Naive thymus-derived CD4-positive, alpha-beta T cell (primary cell): ENCODE measurements around the gene VANGL1. TPM values are rescaled to one million over a fixed set of nuclear protein-coding genes. Genes with fewer than 3 reads are reported as not detected.
"Not testable (repeated sequence)": the region's sequence is repeated elsewhere in the genome, so short reads cannot be mapped to it uniquely, and the experiment has no call there.

Source experiments
- ATAC-seq: fragments of 150-1000 bp; cut with Tn5 transposase; 2 replicates; pipeline ENCODE4 v1.10.0; 2021; ENCODE audit warnings: mild to moderate bottlenecking, moderate library complexity
- CTCF ChIA-PET: fragments of 350-600 bp; sonication (Branson Sonifier 250); formaldehyde crosslinking; loops from one replicate; lab custom pipeline; 2021; ENCODE audit warnings: antibody characterized with exemption; lab: Charles Lee
- POLR2A ChIA-PET: fragments of 350-600 bp; sonication (Branson Sonifier 250); formaldehyde crosslinking; loops from one replicate; lab custom pipeline; 2021; ENCODE audit warnings: antibody characterized with exemption, inconsistent platforms; lab: Charles Lee
- DNase-seq, 9 donors: peaks; one replicate each; pipeline versions ENCODE4 v3.0.0 to v3.0.0-alpha.2; 2020 to 2022; ENCODE audit warnings: mixed read lengths in 1 of 9
- H3K27ac ChIP-seq: one replicate; pipeline ENCODE4 v1.7.0; 2013; ENCODE audit warnings: mild to moderate bottlenecking, low read depth, low read length, moderate library complexity
- H3K27me3 ChIP-seq, 2 donors: one replicate each; pipeline ENCODE4 v1.7.0; 2013; ENCODE audit warnings: low read length in 2 of 2, mild to moderate bottlenecking in 2 of 2, moderate library complexity in 2 of 2; ENCODE audit not compliant: control insufficient read depth in 2 of 2, insufficient read depth in 2 of 2
- H3K36me3 ChIP-seq, 3 experiments: 1 replicate in 2 of 3; 2 replicates in 1 of 3; pipeline ENCODE4 v1.7.0; 2013; ENCODE audit warnings: low read length in 3 of 3, mild to moderate bottlenecking in 3 of 3, moderate library complexity in 1 of 3; ENCODE audit not compliant: insufficient read depth in 3 of 3, control insufficient read depth in 2 of 3
- H3K4me1 ChIP-seq, 2 donors: one replicate each; pipeline ENCODE4 v1.7.0; 2013; ENCODE audit warnings: low read length in 2 of 2, mild to moderate bottlenecking in 2 of 2, moderate library complexity in 1 of 2; ENCODE audit not compliant: control insufficient read depth in 2 of 2, insufficient read depth in 2 of 2
- H3K4me3 ChIP-seq: 2 replicates; pipeline ENCODE4 v1.7.0; 2013; ENCODE audit warnings: mild to moderate bottlenecking, low read length
- H3K9me3 ChIP-seq, 3 experiments: 1 replicate in 2 of 3; 2 replicates in 1 of 3; pipeline ENCODE4 v1.7.0; 2013; ENCODE audit warnings: low read length in 3 of 3; ENCODE audit not compliant: control insufficient read depth in 2 of 3
- H3K27ac Mint-ChIP-seq, 9 donors: one replicate each; pipeline ENCODE4 v1.8.0; 2020 to 2022; ENCODE audit warnings: mixed read lengths in 9 of 9, mild to moderate bottlenecking in 8 of 9, moderate library complexity in 5 of 9, inconsistent platforms in 2 of 9
- H3K27me3 Mint-ChIP-seq, 5 donors: one replicate each; pipeline ENCODE4 v1.8.0; 2021 to 2022; ENCODE audit warnings: mixed read lengths in 5 of 5, mild to moderate bottlenecking in 1 of 5
- H3K36me3 Mint-ChIP-seq, 5 donors: one replicate each; pipeline ENCODE4 v1.8.0; 2020 to 2022; ENCODE audit warnings: mixed read lengths in 5 of 5, mild to moderate bottlenecking in 3 of 5, inconsistent platforms in 1 of 5
- H3K4me1 Mint-ChIP-seq, 7 donors: one replicate each; pipeline ENCODE4 v1.8.0; 2020 to 2022; ENCODE audit warnings: mixed read lengths in 7 of 7, mild to moderate bottlenecking in 3 of 7, inconsistent platforms in 1 of 7
- H3K4me3 Mint-ChIP-seq, 10 donors: one replicate each; pipeline ENCODE4 v1.8.0; 2020 to 2022; ENCODE audit warnings: mild to moderate bottlenecking in 10 of 10, mixed read lengths in 10 of 10, moderate library complexity in 6 of 10, inconsistent platforms in 2 of 10
- H3K9me3 Mint-ChIP-seq, 11 donors: one replicate each; pipeline ENCODE4 v1.8.0; 2020 to 2022; ENCODE audit warnings: mixed read lengths in 11 of 11, mild to moderate bottlenecking in 4 of 11, inconsistent platforms in 1 of 11, moderate library complexity in 1 of 11
- intact Hi-C, 2 donors: fragments of 100-400 bp; cut with micrococcal nuclease; formaldehyde crosslinking; loops; one replicate each; pipeline ENCODE4 v1.15.1; 2023
- polyA plus RNA-seq, 2 donors: library from polyadenylated mRNA; unstranded; fragments of 300-500 nt; fragmentation: Illumina TruSeq; gene quantifications; one replicate each; pipeline ENCODE4 v1.2.3, GENCODE V29; 2021
- total RNA-seq, 6 experiments: library from RNA in 5 of 6; stranded (reverse) in 5 of 6; gene quantifications; 1 replicate in 5 of 6; 2 replicates in 1 of 6; pipeline ENCODE4 v1.2.3 and lab custom pipeline; 2021 to 2026

VANGL1 gene
- total and polyA plus RNA-seq, 7 experiments from 2014 or later = 0.54 to 13.3 (median 1.5) TPM

GRCh38 chr1:115620950-115621349 lies 20.8 kb upstream of the VANGL1 start:
- no peak for ATAC-seq
- peaks cover 0 to 25% (median 11%) of the 10 kb centered on the region in 5 donors for H3K27me3 Mint-ChIP-seq
- no peak for DNase-seq

GRCh38 chr1:115624859-115625258 lies 16.9 kb upstream of the VANGL1 start:
- ATAC-seq (no peak), DNase-seq (no peak)
- Mint-ChIP-seq H3K27ac (no peak overlapping the region), H3K9me3 (peaks cover 8 to 45% (median 19%) of the 10 kb centered on the region in 11 donors), H3K4me3 (no peak overlapping the region), H3K27me3 (peaks cover 4 to 23% (median 7%) of the 10 kb centered on the region in 5 donors), H3K4me1 (no peaks in the 10 kb centered on the region), H3K36me3 (peaks cover 0 to 20% (median 1%) of the 10 kb centered on the region in 5 donors)
- Histone ChIP-seq H3K9me3 (peaks cover 0 to 6% (median 0%) of the 10 kb centered on the region in 3 experiments), H3K4me1 (no peaks in the 10 kb centered on the region), H3K36me3 (no peaks in the 10 kb centered on the region), H3K27me3 (no peaks in the 10 kb centered on the region), H3K27ac (no peak overlapping the region), H3K4me3 (no peak overlapping the region)
- CTCF ChIA-PET = no interaction called here
- intact Hi-C loops = no loop called here
- POLR2A ChIA-PET = no interaction called here

More at GRCh38 chr1:115620950-115621349, 20.8 kb upstream of the VANGL1 start:
- no peak overlapping the region for H3K4me3 ChIP-seq
- Mint-ChIP-seq H3K9me3 (peaks cover 10 to 46% (median 27%) of the 10 kb centered on the region in 11 donors), H3K27ac (no peak overlapping the region), H3K4me3 (no peak overlapping the region), H3K36me3 (peaks cover 0 to 18% (median 3%) of the 10 kb centered on the region in 5 donors), H3K4me1 (no peaks in the 10 kb centered on the region)
- H3K27ac ChIP-seq = no peak overlapping the region
- H3K27me3 ChIP-seq = no peaks in the 10 kb centered on the region
- POLR2A ChIA-PET = no interaction called here
- H3K36me3 ChIP-seq = no peaks in the 10 kb centered on the region
- intact Hi-C loops = no loop called here
- no peaks in the 10 kb centered on the region for H3K4me1 ChIP-seq
- H3K9me3 ChIP-seq = peaks cover 0 to 7% (median 0%) of the 10 kb centered on the region in 3 experiments
- CTCF ChIA-PET = no interaction called here

- intact Hi-C loops = no loop called here
- ChIA-PET CTCF (no interaction called here), POLR2A (no interaction called here)
- DNase-seq (no peak), ATAC-seq (no peak)
- Histone ChIP-seq H3K4me3 (no peak overlapping the region), H3K27me3 (no peaks in the 10 kb centered on the region), H3K4me1 (no peaks in the 10 kb centered on the region), H3K27ac (no peak overlapping the region), H3K9me3 (no peaks in the 10 kb centered on the region), H3K36me3 (no peaks in the 10 kb centered on the region)
- Mint-ChIP-seq H3K4me1 (no peaks in the 10 kb centered on the region), H3K9me3 (peaks cover 2 to 27% (median 11%) of the 10 kb centered on the region in 11 donors), H3K27ac (no peak overlapping the region), H3K4me3 (no peak overlapping the region), H3K36me3 (peaks cover 0 to 9% (median 0%) of the 10 kb centered on the region in 5 donors), H3K27me3 (peaks cover 4 to 42% (median 21%) of the 10 kb centered on the region in 5 donors)
Observed at GRCh38 chr1:115630342-115630741, 11.4 kb upstream of the VANGL1 start.

- Mint-ChIP-seq H3K27ac (no peak overlapping the region), H3K4me1 (no peaks in the 10 kb centered on the region), H3K4me3 (no peak overlapping the region), H3K9me3 (peaks cover 10 to 47% (median 22%) of the 10 kb centered on the region in 11 donors), H3K27me3 (peaks cover 13 to 62% (median 30%) of the 10 kb centered on the region in 5 donors), H3K36me3 (peaks cover 0 to 14% (median 3%) of the 10 kb centered on the region in 5 donors)
- Histone ChIP-seq H3K27ac (no peak overlapping the region), H3K9me3 (no peaks in the 10 kb centered on the region), H3K36me3 (no peaks in the 10 kb centered on the region), H3K4me1 (no peaks in the 10 kb centered on the region), H3K4me3 (no peak overlapping the region), H3K27me3 (no peaks in the 10 kb centered on the region)
- ChIA-PET CTCF (no interaction called here), POLR2A (no interaction called here)
- intact Hi-C loops = no loop called here
- no peak for ATAC-seq
- DNase-seq = no peak
Observed at GRCh38 chr1:115632251-115633026, 9.3 kb upstream of the VANGL1 start.

GRCh38 chr1:115633606-115634005 lies 8.2 kb upstream of the VANGL1 start:
- ATAC-seq, POLR2A ChIA-PET, H3K36me3 ChIP-seq, H3K27me3 ChIP-seq, CTCF ChIA-PET, H3K4me1 ChIP-seq, H3K27ac Mint-ChIP-seq, H3K9me3 ChIP-seq, H3K4me1 Mint-ChIP-seq, DNase-seq, intact Hi-C loops, H3K4me3 ChIP-seq, H3K27ac ChIP-seq, H3K4me3 Mint-ChIP-seq: not testable (repeated sequence)
- peaks cover 0 to 17% (median 0%) of the 10 kb centered on the region in 5 donors for H3K36me3 Mint-ChIP-seq
- peaks cover 15 to 47% (median 25%) of the 10 kb centered on the region in 11 donors for H3K9me3 Mint-ChIP-seq
- peaks cover 13 to 69% (median 39%) of the 10 kb centered on the region in 5 donors for H3K27me3 Mint-ChIP-seq

GRCh38 chr1:115637247-115637646 lies 4.5 kb upstream of the VANGL1 start:
- peaks cover 12 to 74% (median 35%) of the 10 kb centered on the region in 11 donors for H3K9me3 Mint-ChIP-seq
- H3K36me3 ChIP-seq, H3K4me3 ChIP-seq, H3K4me3 Mint-ChIP-seq, H3K4me1 ChIP-seq, intact Hi-C loops, H3K4me1 Mint-ChIP-seq, DNase-seq, H3K27ac Mint-ChIP-seq, H3K27ac ChIP-seq, CTCF ChIA-PET, H3K27me3 ChIP-seq, POLR2A ChIA-PET, ATAC-seq: not testable (repeated sequence)
- peaks cover 0 to 19% (median 10%) of the 10 kb centered on the region in 5 donors for H3K36me3 Mint-ChIP-seq
- peaks cover 0 to 11% (median 0%) of the 10 kb centered on the region in 3 experiments for H3K9me3 ChIP-seq
- H3K27me3 Mint-ChIP-seq = peaks cover 23 to 69% (median 29%) of the 10 kb centered on the region in 5 donors
